ENCODE data around the gene KCTD2. TPM values are rescaled to one million over a fixed set of nuclear protein-coding genes. Genes with fewer than 3 reads are reported as not detected.

Gene KCTD2
- total RNA-seq, 1 donor from 2014 or later, result 17.4 TPM

- DNase-seq, result peak; percentile 61
Measured at GRCh38 chr17:75077496-75078283, 30.7 kb downstream of the KCTD2 start.

- peak; percentile 55 for DNase-seq
Measured at GRCh38 chr17:75078284-75079022, 31.4 kb downstream of the KCTD2 start.

GRCh38 chr17:75079023-75079373 lies 32.0 kb downstream of the KCTD2 start:
- DNase-seq, result no peak

GRCh38 chr17:75081611-75082540 lies 34.9 kb downstream of the KCTD2 start:
- no peak for DNase-seq

- DNase-seq, result no peak
Measured at GRCh38 chr17:75082683-75083082, 35.7 kb downstream of the KCTD2 start.

GRCh38 chr17:75084039-75084660 lies 37.1 kb downstream of the KCTD2 start:
- peak; percentile 68 for DNase-seq

GRCh38 chr17:75086496-75087181 lies 39.6 kb downstream of the KCTD2 start:
- DNase-seq, result no peak

- no peak for DNase-seq
Measured at GRCh38 chr17:75087182-75087557, 40.1 kb downstream of the KCTD2 start.

GRCh38 chr17:75087558-75088453 lies 40.8 kb downstream of the KCTD2 start, which contains the start of gene SLC16A5:
Gene SLC16A5 (plus strand): TSS chr17:75087954. CDS start chr17:75093637, 5,683 bp downstream.
- peak; percentile 75 for DNase-seq

- peak; percentile 71 for DNase-seq
Measured at GRCh38 chr17:75088465-75089417, 41.7 kb downstream of the KCTD2 start.

GRCh38 chr17:75090871-75091854 lies 44.1 kb downstream of the KCTD2 start:
- DNase-seq, result peak; percentile 34

GRCh38 chr17:75091855-75092327 lies 44.9 kb downstream of the KCTD2 start:
- DNase-seq, result no peak

- no peak for DNase-seq
Measured at GRCh38 chr17:75093548-75094158, 46.6 kb downstream of the KCTD2 start.

- DNase-seq, result no peak
Measured at GRCh38 chr17:75094871-75095399, 47.9 kb downstream of the KCTD2 start.

- DNase-seq, result peak; percentile 90
Measured at GRCh38 chr17:75096082-75096625, 49.1 kb downstream of the KCTD2 start.

- DNase-seq, result no peak
Measured at GRCh38 chr17:75097865-75098264, 50.8 kb downstream of the KCTD2 start.

GRCh38 chr17:75098861-75099260 lies 51.8 kb downstream of the KCTD2 start:
- DNase-seq, result no peak

All from dermis blood vessel endothelial cell (primary cell).